Small intestine (tissue), 7 donors: ENCODE results near the gene DDX11. TPM values are rescaled to one million over a fixed set of nuclear protein-coding genes. Genes with fewer than 3 reads are reported as not detected.
"Not testable (repeated sequence)": the region's sequence is repeated elsewhere in the genome, so short reads cannot be mapped to it uniquely, and the experiment has no call there.

Experiments
- DNase-seq, 2 donors: peaks; one replicate each; pipeline versions ENCODE4 v3.0.0 to v3.0.0-alpha.2; 2013
- FAIRE-seq: peaks from 2 replicates; lab custom pipeline; 2012; peaks lifted over from hg19 to GRCh38; lab: Jason Lieb, UNC
- H3K27ac ChIP-seq, 3 donors: one replicate each; pipeline ENCODE4 v1.5.1; 2013; ENCODE audit warnings: low read length in 2 of 3, mild to moderate bottlenecking in 2 of 3, control low read depth in 1 of 3, inconsistent platforms in 1 of 3, low read depth in 1 of 3, moderate library complexity in 1 of 3
- H3K27me3 ChIP-seq, 3 donors: one replicate each; pipeline ENCODE4 v1.6.1; 2013; ENCODE audit warnings: low read length in 3 of 3, inconsistent platforms in 1 of 3; ENCODE audit not compliant: control insufficient read depth in 3 of 3, insufficient read depth in 3 of 3
- H3K36me3 ChIP-seq, 3 donors: one replicate each; pipeline ENCODE4 v1.6.1; 2013; ENCODE audit warnings: low read length in 3 of 3, inconsistent platforms in 1 of 3, low read depth in 1 of 3, mild to moderate bottlenecking in 1 of 3, moderate library complexity in 1 of 3; ENCODE audit not compliant: control insufficient read depth in 3 of 3, insufficient read depth in 2 of 3
- H3K4me1 ChIP-seq, 3 donors: one replicate each; pipeline ENCODE4 v1.6.1; 2013; ENCODE audit warnings: low read length in 2 of 3, inconsistent platforms in 1 of 3, low read depth in 1 of 3, mild to moderate bottlenecking in 1 of 3, moderate library complexity in 1 of 3; ENCODE audit not compliant: control insufficient read depth in 3 of 3, insufficient read depth in 2 of 3
- H3K4me3 ChIP-seq, 3 donors: one replicate each; pipeline ENCODE4 v1.5.1; 2013; ENCODE audit warnings: low read length in 3 of 3, control low read depth in 1 of 3, inconsistent platforms in 1 of 3, low read depth in 1 of 3, mild to moderate bottlenecking in 1 of 3, moderate library complexity in 1 of 3
- H3K9me3 ChIP-seq, 2 donors: one replicate each; pipeline ENCODE4 v1.6.1; 2013; ENCODE audit warnings: low read depth in 1 of 2, low read length in 1 of 2; ENCODE audit not compliant: control insufficient read depth in 2 of 2, insufficient read depth in 1 of 2
- WGBS, 3 donors: extraction: QIAGEN DNeasy Blood & Tissue Kit; methylation state at CpG; one replicate each; pipeline ENCODE4 v1.1.7; 2013; 5-methylcytosine and 5-hydroxymethylcytosine counted together
- polyA plus RNA-seq, 4 donors: library from polyadenylated mRNA; stranded (reverse) in 3 of 4; unstranded in 1 of 4; fragments of 200-250 nt in 3 of 4; fragments of 120-200 nt in 1 of 4; gene quantifications; one replicate each; pipeline versions ENCODE4 v1.2.1 to v1.2.3, GENCODE V29; 2013
- donor health status: healthy with polysubstance abuse.
- donor health status: control.
- donor health status: control.
- donor health status: Bipolar disorder and iron deficiency.
- donor health status: healthy.

The DDX11 gene
- polyA plus RNA-seq, 4 donors: 7.3 to 25.7 (median 17.5) TPM

DNA sequence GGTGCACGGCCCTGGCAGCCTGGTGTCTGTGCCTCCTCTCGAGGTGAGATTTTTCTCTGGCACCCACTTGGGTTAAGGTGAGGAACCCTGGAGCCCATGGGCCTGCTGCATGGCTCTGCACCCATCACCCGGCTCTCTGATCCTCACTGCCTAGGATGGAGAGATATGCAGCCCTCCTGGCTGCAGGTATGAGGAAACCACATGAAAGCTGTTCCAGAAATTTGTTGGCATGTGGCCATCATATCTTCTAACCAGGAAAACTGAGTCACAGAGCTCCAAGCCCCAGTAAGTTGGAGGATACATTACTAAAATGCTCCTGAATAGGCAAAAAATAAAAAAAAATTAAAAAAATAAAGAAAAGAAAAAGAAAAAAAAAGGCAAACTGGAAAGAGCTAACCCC lies 39.3 kb upstream of the DDX11 start:
- WGBS, 3 donors: 60 to 83% (median 73%) methylated on average over 3 of the region's 3 CpGs

DNA sequence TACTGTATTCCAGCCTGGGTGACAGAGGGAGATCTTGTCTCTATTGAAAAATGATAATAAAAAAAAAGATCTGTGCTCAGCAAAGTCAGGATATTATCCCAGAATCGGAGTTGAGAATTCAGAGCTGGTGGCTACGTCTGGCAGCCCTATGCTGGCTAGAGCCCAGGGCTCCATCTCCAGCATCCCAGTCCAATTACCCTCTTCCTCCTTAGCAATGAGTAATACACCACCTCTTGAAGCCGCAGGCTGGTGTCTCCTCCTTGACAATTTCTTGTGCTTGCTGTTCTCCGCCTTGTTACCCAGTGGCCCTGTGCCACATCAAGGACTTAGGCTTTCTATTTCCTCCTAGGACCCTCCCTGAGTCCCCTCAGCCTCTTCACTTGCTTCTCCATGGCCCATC lies 38.4 kb upstream of the DDX11 start:
- WGBS, 3 donors: 72 to 79% (median 77%) methylated on average over 4 of the region's 4 CpGs
- Histone ChIP-seq H3K27ac (no peak overlapping the region), H3K4me1 (no peaks in the 10 kb centered on the region), H3K9me3 (no peaks in the 10 kb centered on the region), H3K36me3 (no peaks in the 10 kb centered on the region), H3K4me3 (no peak overlapping the region), H3K27me3 (no peaks in the 10 kb centered on the region)
- no peak for DNase-seq
- FAIRE-seq: no peak

More for the DNA sequence above, 39.3 kb upstream of the DDX11 start:
- no peak for FAIRE-seq
- Histone ChIP-seq H3K9me3 (no peaks in the 10 kb centered on the region), H3K4me1 (no peaks in the 10 kb centered on the region), H3K27me3 (no peaks in the 10 kb centered on the region), H3K36me3 (no peaks in the 10 kb centered on the region), H3K27ac (no peak overlapping the region), H3K4me3 (no peak overlapping the region)
- no peak for DNase-seq

DNA sequence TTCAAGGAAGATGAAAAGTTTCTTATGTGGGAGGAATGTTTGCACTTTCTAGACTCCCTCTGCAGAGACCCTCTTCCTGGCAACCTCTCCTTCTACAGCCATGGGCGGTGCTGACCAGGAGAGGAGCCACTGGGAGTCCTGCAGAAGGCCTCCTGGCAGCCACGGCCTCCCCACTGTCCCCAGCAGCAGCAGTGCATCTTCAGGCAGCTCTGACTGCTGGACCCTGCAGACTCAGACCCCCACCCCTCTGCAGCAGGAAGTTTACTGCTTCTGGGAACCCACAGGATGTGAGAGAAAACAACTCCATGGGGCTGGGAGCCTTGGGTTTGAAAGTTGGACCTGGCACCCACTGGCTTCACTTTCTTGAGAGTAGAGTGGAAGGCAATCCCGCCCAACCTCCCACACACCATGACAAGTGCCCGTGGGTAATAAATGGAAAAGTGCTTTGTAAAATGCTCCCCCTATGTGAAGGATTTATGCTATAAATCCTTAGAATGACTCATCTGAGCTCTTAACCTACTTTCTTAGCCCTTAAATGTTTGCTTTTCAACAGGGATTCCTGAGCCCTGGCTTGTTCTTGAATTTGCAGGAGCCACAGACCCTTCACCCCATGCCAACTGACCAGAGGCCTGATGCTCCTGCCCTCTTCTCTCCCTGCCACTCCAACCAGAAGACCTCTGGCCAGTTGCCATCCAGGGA lies 37.5 kb upstream of the DDX11 start:
- H3K4me1 ChIP-seq: no peaks in the 10 kb centered on the region
- H3K27me3 ChIP-seq: no peaks in the 10 kb centered on the region
- no peak for DNase-seq
- no peak overlapping the region for H3K4me3 ChIP-seq
- WGBS, 3 donors: 69 to 75% (median 70%) methylated on average over 4 of the region's 4 CpGs
- H3K36me3 ChIP-seq: no peaks in the 10 kb centered on the region
- no peak overlapping the region for H3K27ac ChIP-seq
- FAIRE-seq: no peak
- no peaks in the 10 kb centered on the region for H3K9me3 ChIP-seq

DNA sequence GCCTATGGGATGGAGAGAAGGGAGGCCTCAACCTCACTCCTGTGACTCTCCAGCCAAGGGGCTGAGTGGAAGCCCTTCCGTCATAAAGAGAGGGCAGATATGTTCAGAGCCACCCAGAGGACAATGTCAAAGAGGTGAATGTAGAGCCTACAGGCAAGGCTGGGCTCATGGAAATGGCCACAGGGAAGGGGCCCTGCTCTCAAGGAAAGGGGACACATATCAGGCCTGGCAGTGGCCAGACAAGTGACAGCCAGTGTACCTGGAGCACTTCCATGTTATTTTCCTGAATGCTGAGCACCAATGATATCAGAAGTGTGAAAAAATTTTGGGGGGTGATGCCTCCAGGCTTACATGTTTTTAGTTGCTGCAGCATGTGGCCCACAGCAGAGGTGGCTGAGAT lies 36.6 kb upstream of the DDX11 start:
- DNase-seq (no peak), FAIRE-seq (no peak)
- Histone ChIP-seq H3K4me3 (no peak overlapping the region), H3K9me3 (no peaks in the 10 kb centered on the region), H3K36me3 (no peaks in the 10 kb centered on the region), H3K27me3 (no peaks in the 10 kb centered on the region), H3K4me1 (no peaks in the 10 kb centered on the region), H3K27ac (no peak overlapping the region)
- 94 to 100% (median 98%) methylated on average over 1 of the region's 1 CpG for WGBS, 3 donors

DNA sequence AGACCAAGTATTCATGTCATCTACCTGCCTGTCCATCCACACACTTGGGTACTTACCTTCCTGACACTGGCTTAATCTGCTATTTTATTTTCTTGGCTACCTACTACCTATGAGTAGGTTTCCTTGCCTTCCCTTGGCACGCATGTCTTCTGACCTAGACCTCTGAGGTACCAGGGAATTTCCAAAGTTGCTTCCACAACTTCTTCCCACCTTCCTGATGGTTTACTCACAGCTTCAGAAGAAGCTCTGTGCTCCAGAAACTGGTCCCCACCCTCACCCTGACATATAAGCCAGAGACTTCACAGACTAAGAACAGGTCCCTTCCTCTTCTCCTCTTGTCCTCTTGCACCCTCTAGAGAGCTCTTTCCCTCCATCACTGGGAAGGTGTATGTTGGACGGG lies 35.7 kb upstream of the DDX11 start:
- no peaks in the 10 kb centered on the region for H3K4me1 ChIP-seq
- FAIRE-seq (no peak), DNase-seq (no peak)
- no peaks in the 10 kb centered on the region for H3K36me3 ChIP-seq
- no peak overlapping the region for H3K4me3 ChIP-seq
- no peak overlapping the region for H3K27ac ChIP-seq
- 88 to 91% (median 90%) methylated on average over 2 of the region's 2 CpGs for WGBS, 3 donors
- no peaks in the 10 kb centered on the region for H3K27me3 ChIP-seq
- no peaks in the 10 kb centered on the region for H3K9me3 ChIP-seq

DNA sequence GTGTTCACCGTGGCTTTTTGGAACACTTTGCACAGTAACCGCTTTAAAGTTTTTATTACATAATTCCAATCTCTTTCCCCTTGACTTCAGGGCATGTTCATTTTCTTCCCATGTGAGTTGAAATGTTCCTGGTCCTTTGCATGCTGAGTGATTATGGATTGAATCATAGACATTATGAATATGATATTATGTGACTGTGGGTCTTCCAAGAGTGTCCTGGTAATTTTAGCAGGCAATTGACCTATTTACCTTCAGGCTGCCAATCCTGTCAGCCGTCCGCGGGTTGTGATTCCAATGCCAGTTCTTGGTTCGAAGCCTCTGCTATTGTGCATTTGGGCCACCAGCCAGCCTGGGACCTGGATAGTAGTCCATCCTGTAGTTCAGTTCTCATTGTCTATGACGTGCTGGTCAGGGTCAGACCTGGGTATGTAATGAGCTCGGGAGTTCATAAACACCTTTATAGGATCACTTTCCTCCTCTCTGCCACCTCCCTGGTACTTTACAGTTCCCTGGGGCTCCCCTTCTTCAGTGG lies 32.6 kb upstream of the DDX11 start:
- DNase-seq (no peak), FAIRE-seq (no peak)
- Histone ChIP-seq H3K27ac (no peak overlapping the region), H3K4me3 (no peak overlapping the region), H3K4me1 (no peaks in the 10 kb centered on the region), H3K36me3 (no peaks in the 10 kb centered on the region), H3K27me3 (no peaks in the 10 kb centered on the region), H3K9me3 (no peaks in the 10 kb centered on the region)
- 91 to 93% (median 92%) methylated on average over 8 of the region's 8 CpGs for WGBS, 3 donors

DNA sequence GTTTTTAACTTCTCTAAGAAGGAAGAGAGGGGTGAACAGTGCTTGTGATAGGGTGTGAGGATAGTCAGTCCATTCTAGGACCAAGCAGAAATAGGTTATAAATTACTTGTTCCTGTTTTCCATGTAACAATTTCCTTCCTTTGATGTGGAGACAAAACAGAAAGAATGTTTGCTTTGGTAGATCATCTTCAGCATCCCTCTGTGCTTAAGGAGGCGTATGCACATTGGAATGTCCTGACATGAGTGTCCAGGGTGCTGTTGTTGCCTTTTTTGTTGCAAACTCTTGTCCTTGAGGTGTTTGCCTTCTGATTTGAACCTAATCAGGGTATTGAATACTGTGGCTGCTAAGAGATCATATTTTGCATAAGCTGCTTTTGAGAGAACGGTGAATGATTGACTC lies 23.5 kb upstream of the DDX11 start:
- not testable (repeated sequence) for H3K27ac ChIP-seq, H3K27me3 ChIP-seq, H3K36me3 ChIP-seq, H3K9me3 ChIP-seq, H3K4me1 ChIP-seq, DNase-seq, H3K4me3 ChIP-seq, FAIRE-seq
- WGBS, 3 donors: 88 to 94% (median 92%) methylated on average over 2 of the region's 2 CpGs

DNA sequence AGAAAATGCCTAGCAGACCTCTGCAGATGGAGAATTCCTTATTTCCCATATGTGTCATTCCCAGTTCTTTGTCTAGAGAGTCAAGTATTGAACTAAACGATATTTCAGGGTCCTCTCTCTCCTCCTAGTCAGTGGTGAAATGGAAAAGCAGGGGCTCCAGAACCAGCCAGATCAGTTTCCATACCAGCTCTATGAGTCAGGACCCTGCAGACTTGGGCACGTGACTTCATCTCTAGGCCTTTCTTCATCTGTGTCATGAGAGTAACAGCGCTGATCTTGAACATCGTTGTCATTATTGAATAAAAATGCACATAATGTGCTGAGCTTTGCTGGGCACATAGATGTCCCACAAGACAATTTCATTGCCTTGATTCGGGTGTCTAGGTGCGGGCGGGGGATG lies 23.1 kb upstream of the DDX11 start:
- DNase-seq, FAIRE-seq, H3K4me3 ChIP-seq, H3K27me3 ChIP-seq, H3K4me1 ChIP-seq, H3K27ac ChIP-seq, H3K36me3 ChIP-seq, H3K9me3 ChIP-seq: not testable (repeated sequence)
- WGBS, 3 donors: 93 to 95% (median 95%) methylated on average over 7 of the region's 7 CpGs

DNA sequence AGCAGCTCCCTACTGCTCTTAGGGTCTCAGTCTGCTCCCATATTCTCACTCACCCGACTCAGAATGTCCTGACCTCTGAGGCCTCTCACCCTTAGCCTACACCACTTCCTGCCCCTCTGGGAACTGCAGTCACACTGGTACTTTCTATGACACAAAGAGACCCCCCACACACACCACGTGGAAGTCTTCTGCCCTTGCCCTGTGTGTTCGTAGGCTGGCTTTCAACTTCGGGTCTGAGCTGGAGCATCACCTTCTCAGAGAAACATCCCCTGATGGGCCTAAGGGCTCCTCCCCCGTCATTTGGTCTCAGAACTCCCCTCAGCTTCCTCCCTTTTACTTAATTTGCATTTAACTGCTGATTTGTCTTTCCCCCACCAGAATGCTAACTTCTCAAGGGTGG lies 22.0 kb upstream of the DDX11 start:
- FAIRE-seq, H3K4me3 ChIP-seq, H3K36me3 ChIP-seq, H3K9me3 ChIP-seq, H3K27ac ChIP-seq, H3K4me1 ChIP-seq, DNase-seq, H3K27me3 ChIP-seq: not testable (repeated sequence)
- 50 to 77% (median 61%) methylated on average over 5 of the region's 5 CpGs for WGBS, 3 donors
